ENCODE data around the gene TMIGD3. TPM values are rescaled to one million over a fixed set of nuclear protein-coding genes. Genes with fewer than 3 reads are reported as not detected.
"Not testable (repeated sequence)": the region's sequence is repeated elsewhere in the genome, so short reads cannot be mapped to it uniquely, and the experiment has no call there.

TMIGD3 gene
- 1 to 10 TPM in 3 of 4 donors, under 1 TPM in 1; 0.78 to 1.6 (median 1.3) TPM for polyA plus RNA-seq (ENCODE audit: insufficient read length in 4 of 4)

DNA sequence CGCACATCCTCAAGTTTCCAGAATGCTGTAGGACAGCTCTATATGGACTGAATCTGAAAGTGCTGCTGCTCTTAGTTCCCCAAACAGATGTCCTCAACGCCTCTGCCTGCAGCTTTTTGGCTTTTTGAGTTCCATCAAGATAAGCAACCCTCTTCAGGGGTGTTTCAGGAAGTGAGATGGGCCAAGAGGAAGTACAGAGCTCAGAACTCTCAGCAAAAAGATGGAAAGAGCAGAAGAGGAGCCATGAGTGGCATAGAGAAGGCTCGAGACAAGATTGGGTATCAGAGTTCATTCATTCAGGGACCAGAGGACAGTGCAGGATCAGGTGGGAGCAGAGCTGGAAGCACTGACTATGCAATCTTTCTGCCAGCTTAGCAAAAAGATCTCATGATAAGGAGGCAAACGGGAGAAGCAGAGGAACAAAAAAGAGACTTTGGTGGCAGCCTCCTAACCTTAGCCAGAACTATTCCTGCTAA is at the start of gene TMIGD3, which contains the start of gene ADORA3:
TMIGD3 (minus strand) TSS at position 49 of the 476 bp plus-strand sequence. CDS start 279 bp downstream, outside the sequence.
ADORA3 (minus strand) TSS at position 49 of the 476 bp plus-strand sequence. CDS start 279 bp downstream, outside the sequence.
- no peak for DNase-seq (ENCODE audit: low read depth in 4 of 4, low spot score in 2 of 4)

DNA sequence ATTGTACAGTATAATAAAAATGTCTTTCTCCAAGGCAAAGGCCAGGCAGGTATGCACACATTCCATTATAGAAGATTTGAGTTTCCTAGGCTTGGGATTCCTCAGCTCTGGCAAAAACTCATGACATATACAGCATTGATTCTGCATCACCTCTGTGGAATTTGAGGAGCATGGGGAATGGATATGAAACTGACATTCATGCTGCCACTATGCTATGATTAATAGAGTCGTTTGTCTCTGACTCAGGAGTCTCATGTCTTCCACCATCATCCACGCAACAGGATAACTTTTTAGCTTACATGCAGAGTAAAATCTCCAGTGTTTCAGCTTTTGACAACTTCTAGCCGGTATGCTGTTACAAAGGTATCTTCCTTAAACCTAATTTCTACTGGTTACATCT is 49.8 kb upstream of the TMIGD3 start:
- no peak for DNase-seq (ENCODE audit: low read depth in 4 of 4, low spot score in 2 of 4)

DNA sequence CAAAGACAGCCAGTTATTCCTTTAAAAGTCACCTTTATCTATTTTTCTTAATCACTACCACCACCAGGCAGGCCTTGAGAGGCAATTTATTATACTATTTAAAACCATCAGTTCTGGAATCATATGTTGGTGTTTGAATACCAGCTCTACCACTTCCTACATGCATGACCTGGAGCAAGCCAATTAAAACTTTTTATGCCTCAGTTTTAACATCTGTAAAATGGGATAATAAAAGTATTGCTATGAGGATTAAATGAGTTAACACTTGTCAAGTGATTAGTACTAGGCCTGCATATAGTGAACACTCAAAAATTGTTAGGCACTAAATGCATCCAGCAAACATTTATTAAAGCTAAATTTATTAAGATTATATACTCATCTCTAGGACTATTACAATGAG is 49.2 kb upstream of the TMIGD3 start:
- DNase-seq (ENCODE audit: low read depth in 4 of 4, low spot score in 2 of 4) = no peak

DNA sequence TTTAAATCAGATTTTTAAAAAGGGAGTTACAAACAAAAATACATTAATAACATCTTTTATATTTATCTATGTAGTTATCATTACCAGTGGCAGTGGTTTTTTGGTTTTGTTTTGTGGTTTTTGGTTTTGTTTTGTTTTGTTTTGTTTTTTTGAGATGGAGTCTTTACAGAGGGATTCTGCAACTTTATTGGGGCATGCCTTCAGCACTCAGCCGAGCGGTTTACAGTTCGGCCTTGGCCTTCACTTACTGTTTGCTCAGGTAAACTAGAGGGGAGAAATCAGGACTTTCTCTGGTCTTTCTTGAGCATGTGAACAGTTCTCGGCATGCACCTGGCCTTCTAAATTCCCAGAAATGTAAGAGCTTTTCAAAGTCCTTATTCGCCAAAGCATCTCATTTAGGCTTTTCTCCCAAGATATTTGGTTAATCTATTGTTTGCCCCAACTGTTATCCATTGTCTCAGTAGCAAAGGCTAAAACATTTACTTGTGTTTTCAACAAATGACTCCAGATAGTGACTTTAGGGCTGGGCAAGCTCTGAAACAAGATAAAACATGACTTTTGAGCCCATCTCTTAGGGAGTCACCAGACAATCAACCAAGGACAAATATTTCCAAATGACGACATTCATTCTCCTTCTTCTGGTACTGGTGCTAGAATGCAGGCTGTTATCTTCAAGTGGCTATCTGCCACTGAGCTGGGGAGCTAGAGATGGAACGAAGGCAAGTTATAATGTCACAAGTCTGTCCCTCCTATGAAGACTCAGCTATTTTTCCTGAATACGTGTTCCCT is 48.4 kb upstream of the TMIGD3 start:
- no peak for DNase-seq (ENCODE audit: low read depth in 4 of 4, low spot score in 2 of 4)

DNA sequence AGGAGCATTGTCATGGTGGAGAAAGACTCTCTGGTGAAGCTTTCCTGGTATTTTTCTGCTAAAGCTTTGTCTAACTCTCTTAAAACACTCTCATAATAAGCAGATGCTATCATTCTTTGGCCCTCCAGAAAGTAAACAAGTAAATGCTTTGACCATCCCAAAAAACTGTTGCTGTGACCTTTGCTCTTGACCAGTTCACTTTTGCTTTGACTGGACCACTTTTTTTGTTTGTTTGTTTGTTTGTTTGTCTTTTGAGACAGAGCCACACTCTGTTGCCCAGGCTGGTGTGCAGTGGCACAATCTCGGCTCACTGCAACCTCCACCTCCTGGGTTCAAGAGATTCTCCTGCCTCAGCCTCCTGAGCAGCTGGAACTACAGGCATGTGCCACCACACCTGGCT is 44.4 kb upstream of the TMIGD3 start:
- not testable (repeated sequence) for DNase-seq (ENCODE audit: low read depth in 4 of 4, low spot score in 2 of 4)

DNA sequence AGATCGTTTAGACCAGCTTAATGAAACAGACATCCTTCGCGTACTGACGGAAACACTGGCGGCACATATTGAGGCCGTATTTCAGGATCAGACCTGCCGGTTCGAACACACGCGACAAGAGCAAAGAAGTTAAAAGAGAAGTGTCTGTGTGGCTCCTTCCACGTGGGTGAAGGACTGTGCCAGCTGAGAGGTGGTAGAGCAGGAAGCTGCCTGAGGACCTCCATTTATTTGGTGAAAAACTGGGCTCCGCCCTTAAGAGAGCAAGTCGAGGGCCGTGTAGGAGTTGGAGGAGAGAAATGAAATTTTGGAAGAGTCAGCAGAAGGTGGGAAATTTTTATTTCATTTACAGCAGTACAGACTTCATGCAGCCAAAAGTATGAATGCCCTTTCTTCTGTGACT is 38.8 kb upstream of the TMIGD3 start:
- DNase-seq (ENCODE audit: low read depth in 4 of 4, low spot score in 2 of 4) = no peak

DNA sequence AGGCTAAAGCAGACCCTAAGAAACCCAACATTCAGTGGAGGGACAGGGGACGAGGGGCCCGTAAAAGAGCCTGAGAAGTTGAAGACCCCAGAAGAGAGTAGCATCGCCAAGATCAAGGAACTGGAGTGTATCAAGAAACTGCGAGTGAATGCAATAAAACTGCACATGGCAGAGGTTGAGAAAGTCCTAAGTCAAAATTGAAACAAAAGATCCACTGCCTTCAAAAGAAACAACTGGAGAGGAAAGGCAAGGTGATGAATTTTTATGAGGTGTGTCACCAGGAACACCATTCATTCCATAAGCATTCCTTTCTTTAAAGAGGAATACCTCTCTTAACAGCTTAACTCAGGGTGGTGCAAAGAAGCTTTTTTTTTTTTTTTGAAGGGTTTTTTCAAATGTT is 38.3 kb upstream of the TMIGD3 start:
- DNase-seq (ENCODE audit: low read depth in 4 of 4, low spot score in 2 of 4) = peak in 1 of 4 donors; percentile 15

DNA sequence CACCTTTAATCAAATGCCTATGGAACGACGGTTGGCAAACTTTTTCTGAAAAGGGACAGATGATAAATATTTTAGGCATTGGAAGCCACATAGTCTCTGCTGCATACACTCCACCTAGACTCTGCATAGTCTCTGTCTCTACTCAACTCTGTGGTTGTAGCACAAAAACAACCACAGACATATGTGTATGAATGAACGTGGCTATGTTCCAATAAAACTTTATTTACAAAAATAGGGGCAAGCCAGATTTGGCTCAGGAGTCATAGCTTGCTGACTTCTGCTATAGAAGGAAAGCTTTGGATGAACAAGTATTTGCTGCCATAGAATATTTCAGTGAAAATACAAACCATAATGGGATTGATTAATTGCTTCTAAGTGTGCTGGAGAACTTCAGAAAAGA is 37.5 kb upstream of the TMIGD3 start:
- DNase-seq (ENCODE audit: low read depth in 4 of 4, low spot score in 2 of 4) = no peak

DNA sequence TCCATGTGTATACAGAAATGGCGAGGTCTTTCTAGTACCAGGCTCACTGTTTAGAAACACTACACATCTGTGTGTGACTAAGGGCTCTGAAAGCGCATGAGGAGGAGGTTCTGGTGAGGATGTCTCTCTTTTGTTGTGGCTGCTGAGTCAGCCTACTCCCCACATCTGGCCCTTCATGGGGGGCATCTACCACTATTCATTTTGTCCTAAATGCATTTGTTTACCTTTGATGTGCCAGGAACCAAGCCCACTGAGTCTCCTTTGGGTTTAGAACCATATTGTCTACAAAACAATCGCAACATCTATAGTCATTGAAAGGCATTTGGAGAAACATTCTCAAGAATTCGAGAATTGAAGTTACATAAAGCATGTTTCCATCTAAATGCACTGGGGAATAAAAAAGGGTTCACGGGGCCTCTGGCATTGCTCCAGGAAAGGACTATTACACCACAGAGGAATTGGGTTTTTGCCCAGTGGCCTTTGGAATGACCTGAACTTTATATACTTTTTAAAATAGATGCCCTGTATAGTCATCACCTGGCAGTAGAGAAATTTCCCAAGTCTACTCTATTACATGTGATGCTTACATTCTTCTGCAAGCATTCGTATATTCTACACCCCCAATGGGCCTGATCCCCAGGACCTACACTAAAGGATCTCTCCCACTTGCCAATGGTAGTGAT is 35.1 kb upstream of the TMIGD3 start:
- no peak for DNase-seq (ENCODE audit: low read depth in 4 of 4, low spot score in 2 of 4)

DNA sequence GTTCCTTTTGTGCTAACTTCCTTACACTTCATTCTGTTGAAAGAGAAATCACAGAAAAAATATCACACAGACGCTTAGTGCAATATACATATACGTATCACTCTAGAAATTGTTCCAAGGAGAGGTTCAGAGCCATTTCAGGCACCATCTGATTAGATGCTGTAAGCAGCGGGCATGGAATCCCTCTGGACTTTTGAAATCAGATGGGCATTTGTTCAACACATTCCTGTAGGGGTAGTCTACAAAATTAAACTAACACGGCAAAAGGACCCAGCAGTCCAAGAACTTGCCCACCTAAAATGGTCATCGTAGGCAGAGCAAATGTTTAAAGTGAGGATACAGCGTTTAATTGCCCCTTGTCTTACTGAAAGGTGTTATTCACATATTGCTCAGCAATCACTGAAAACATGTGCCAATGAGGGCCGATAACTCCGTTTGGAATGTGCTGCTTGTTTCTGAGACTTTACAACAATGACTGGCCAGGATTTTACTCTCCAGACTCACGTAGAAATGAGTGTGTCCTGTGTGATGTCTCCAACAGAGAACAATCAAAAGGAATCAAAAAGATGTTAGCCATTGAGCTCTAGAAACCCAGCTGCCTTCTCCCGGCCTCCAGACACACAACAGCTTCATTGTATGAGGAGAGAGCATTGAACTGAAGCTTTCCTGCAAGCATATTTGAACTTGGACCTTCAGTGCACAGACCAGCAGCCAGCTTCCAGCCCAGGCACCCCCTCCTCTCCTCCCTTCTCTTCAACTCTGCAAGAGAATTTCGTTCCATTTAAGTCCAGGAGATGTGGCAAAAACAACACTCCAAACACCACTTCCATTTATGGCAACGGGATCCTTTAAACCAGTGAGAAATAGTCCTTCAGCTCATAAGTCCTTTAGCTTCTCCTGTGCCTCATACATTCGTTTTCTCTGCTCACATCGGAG is 32.1 kb upstream of the TMIGD3 start:
- DNase-seq (ENCODE audit: low read depth in 4 of 4, low spot score in 2 of 4) = no peak

DNA sequence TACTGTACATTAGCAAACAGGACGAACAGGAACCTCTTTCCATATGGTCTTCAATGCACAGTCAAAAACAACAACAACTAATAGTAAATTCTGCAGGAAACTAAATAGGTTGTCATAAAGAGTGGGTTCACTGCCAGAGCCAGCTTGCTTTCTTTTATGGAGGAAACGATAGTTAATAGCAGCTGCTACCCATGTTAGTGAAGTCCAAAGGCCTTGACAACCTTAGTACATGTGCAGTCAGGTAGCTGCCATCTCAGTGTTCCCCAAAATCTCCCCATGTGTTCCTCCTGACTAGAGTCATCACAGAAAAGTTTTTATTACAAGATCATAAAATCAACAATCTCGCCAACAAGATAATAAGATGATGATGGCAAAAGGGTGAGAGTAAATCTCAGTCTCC is 16.6 kb upstream of the TMIGD3 start:
- DNase-seq (ENCODE audit: low read depth in 4 of 4, low spot score in 2 of 4) = no peak

DNA sequence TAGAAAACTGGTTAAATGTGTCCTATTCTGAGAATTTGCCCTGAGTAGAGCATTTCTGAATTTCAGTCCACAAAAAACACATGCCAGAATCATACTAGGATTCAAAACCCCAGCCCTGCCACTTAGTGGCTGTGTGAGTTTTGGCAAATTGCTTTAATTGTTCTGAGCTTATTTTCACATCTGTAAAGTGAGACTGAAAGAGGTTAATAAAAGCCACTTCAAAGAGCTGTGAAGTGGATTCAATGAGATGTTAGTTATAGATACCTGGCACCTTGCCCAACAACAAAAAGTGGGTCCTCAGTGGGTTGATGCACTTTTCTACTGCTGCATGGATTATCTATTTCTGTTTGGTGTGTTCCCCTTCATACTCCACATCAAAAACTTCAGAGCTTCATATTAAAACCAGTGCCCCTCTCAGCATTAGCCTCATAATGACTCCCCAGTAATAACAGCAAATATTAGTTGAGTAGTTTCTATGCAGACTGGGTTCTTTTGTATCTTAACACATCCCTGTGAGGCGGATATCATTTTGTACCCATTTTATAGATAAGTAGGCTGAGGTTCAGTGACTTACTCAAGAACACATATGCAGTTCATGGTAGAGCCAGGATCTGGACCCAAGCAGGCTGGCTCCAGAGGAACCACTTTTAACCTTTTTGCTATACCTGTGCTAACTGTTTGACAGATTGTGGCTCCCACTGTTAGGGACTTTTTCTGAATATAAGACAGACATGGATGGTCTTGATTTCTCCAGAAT is 14.2 kb upstream of the TMIGD3 start:
- DNase-seq (ENCODE audit: low read depth in 4 of 4, low spot score in 2 of 4) = no peak

DNA sequence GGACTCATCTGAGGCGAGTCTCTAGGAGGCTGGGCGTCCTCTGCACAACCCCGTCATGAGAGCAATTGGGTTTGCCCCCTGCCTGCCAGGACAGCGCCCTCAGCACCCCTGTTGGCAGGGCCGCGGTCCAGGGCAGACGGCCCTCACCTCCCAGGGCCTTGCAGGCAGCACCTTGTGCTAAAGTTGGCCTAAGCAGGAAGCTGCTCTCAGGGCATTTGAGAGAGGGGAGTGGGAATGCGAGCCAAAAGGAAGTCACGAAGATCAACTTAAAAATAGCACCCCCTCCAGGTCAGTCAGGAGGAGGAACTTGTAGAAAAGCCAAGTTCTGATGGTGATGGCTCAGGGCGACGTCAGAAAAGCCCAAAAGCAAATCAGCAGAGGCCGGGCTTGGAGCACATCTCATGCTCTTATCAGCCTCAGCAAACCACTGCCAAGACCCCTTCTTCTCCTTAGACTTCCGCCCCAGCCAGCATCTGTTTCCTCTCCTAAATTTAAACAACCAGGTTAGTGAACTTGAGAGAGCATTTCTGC is 12.6 kb upstream of the TMIGD3 start:
- DNase-seq (ENCODE audit: low read depth in 4 of 4, low spot score in 2 of 4) = peak in 2 of 4 donors; percentile 23 to 37

DNA sequence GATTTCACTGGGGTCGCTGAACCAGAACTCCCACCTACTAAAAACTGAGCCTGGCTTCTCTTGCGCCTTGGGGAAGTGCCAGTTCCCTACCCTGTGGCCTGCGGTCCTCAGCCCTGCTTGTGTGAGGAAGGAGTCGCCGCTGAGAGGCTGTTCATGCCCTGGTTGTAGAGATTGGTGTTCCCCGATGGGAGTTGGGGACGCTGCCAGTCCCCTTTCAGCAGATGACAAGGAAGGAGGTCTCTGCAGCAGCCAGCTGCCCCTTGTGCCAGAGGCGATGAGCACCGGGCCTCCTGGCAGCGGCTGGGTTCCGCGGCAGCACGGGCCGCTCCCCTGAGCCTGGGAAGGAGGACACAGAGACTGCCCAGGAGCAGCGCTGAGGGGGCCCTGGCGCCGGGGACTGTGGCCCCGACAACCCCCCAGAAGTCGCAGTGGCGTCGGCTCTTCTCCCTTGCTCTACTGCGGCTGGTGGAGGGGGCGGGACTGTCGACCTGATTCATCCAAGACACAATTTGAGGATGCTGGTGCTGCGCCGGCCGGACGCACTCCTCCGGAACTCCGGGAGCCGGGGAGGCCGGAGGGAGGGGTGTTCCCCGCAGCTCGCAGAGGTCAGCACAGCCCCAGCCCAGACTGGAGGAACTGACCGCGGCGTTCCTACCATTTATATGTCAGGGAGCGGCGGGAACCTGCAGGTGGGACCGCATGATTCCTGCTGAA is 12.0 kb upstream of the TMIGD3 start:
- no peak for DNase-seq (ENCODE audit: low read depth in 4 of 4, low spot score in 2 of 4)

DNA sequence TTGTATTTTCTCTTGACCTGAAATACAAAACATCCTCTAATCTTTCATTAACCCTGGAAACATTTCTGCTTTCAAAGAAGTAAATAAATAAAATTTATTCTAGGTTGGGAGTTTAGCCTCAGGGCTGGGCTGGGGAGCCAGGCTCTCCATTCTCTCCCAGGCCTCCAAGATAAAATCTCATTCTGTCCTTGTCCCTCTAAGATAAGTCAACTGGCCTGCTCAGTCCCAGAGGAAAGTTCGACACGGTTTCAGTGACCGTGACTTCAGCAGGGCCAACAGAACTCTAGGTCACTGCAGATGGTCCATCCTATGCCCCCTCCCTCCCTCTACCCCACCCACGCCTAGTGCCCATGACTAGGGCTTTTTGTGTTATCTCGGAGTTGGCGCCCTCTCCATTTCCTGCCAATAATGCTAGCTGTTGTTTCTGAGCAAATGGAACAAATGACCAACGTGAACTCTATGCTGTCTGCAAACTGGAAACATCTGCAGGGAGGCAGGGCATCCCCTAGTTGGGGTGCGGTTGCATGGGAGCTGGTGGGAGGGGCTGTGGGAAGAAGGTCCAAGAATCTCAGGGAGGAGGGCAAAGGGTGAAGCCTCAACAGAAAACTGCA is 10.1 kb upstream of the TMIGD3 start:
- no peak for DNase-seq (ENCODE audit: low read depth in 4 of 4, low spot score in 2 of 4)

DNA sequence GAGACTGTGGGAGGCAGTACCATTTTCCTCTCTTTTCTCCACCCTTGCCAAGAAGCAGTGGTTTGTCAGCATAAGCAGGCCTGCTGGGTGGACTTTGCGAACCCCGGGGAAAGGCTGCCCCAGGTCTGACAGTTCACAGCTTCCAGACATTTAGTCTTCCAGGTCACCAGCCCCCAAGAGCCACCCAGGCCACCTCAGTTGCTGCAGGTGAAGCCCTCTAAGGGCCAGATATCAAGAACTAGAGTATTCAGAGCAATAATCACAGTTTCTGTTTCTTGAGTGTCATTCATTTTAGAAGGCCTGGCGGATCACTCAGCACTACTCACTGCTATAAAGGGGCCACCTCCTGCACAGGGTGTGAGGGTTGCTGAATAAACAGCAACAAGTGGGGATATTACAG is 9.5 kb upstream of the TMIGD3 start:
- no peak for DNase-seq (ENCODE audit: low read depth in 4 of 4, low spot score in 2 of 4)

DNA sequence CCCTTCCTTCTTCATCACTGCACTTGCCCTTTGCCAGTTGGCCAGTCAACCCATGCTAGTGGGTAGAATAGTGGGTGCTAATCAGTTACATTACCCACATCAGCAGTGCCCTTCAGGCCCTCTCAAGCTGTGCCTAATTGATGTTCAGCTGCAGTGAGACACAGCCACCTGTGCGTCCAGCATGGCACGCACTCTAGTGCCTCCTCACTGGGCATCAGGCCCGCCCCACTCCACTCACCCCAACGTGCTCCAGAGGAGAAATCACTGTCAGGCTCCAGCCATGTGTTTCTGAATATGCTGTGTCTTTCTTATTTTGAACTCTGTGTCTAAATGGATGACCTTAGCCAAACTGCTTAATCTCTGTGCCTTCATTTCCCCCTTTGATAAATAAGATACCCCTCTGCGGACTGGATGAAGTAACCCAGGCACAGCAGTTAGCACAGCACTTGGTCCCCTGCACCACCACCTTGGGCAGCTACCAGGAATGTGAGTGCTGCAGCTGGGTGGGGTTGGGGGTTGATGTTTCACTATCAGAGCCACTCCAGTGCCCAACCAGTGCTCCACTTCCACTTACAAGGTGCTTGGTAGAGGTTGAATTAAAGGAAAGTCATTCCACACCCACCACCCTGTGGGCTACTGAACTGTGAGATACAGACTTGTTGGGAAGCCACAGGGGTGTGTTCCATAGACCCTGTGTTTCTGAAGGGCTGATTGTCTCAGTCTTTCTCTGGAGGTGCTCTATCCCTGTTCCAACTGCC is 8.9 kb upstream of the TMIGD3 start:
- no peak for DNase-seq (ENCODE audit: low read depth in 4 of 4, low spot score in 2 of 4)

DNA sequence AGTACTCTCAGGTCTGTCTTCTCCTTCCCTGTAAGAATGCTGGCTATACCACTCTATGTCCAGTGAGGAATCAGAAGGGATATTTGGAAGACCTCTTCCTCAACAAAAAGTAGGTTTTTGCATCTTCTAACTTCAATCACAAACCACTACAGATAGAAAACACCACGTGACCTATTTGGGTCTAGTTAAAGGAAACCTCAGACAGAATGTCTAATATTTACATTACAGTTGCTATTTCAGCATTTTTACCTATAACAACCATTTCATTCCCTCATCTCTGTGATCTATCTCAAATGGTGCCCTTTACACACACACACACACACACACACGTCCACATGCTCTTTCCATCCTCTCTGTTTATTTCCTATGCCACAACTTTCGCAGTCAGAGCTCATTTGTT is 7.9 kb upstream of the TMIGD3 start:
- no peak for DNase-seq (ENCODE audit: low read depth in 4 of 4, low spot score in 2 of 4)
